ENCODE measurements around the gene DOHH. TPM values are rescaled to one million over a fixed set of nuclear protein-coding genes. Genes with fewer than 3 reads are reported as not detected.

The DOHH gene
- total and polyA plus RNA-seq, 2 experiments from 2014 or later: 15.0 to 20.4 TPM

DNA sequence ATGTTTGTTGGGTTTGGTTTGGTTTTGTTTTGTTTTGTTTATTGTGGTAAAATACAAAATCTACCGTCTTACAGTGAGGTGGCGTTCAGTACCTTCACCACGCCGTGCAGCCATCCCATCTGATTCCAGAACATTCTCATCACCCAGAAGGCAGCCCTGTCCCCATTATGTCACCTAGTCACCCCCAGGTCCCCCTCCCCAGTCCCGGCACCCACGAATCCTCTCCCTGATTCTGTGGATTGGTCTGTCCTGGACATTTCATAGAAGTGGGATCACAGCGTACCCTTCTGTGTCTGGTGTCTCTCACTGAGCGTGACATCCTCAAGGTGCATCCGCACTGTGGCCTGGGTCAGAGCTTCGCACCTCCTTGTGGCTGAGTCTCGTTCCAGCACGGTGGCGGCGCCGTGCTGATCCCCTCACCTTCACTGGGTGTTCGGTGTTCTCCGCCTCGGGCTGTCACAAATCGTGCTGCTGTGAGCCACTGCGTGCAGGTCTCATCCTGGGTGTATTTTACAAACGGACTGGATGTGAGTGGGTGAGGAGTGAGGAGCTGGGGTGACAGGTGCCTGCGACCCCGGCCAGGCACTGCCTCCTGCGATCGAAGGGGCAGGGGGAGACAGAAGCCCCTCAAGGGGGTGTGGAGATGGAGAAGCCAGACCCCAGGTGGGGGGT, 37.9 kb upstream of the DOHH start:
- H3K4me2 ChIP-seq (ENCODE audit: unreplicated experiment): no peak overlapping the region
- no peaks in the 10 kb centered on the region for H3K4me1 ChIP-seq (ENCODE audit: insufficient read depth)
- H3K9me3 ChIP-seq (ENCODE audit: low read depth): no peaks in the 10 kb centered on the region
- TF ChIP-seq EZH2phosphoT487 (IDR thresholded peaks at IDR 0.05; ENCODE audit: insufficient read depth, low read depth): no peak
- TF ChIP-seq EZH2 (IDR thresholded peaks at IDR 0.05; ENCODE audit: insufficient read depth, poor library complexity, severe bottlenecking): no peak
- H3K9me2 ChIP-seq (ENCODE audit: insufficient read depth): no peaks in the 10 kb centered on the region
- 88 to 93% methylated on average over 24 to 25 of the region's 25 CpGs for WGBS, 2 experiments (ENCODE audit: low coverage in 1 of 2, low lambda C conversion rate in 2 of 2, missing lambda C conversion rate in 2 of 2)
- H3K36me3 ChIP-seq (ENCODE audit: low read depth): no peaks in the 10 kb centered on the region; the same call in 1 of the 2 replicates
- no peak overlapping the region for H3K9ac ChIP-seq
- no peak for DNase-seq
- H3K79me2 ChIP-seq (ENCODE audit: insufficient read depth): no peaks in the 10 kb centered on the region
- H2AFZ ChIP-seq: no peak overlapping the region
- H3K27ac ChIP-seq: no peak overlapping the region
- H3F3A ChIP-seq (ENCODE audit: insufficient read depth): peaks cover 5% of the 10 kb centered on the region; the same call in 1 of the 2 replicates
- no peaks in the 10 kb centered on the region for H3K27me3 ChIP-seq (replicated peaks; ENCODE audit: insufficient read depth)
- no peaks in the 10 kb centered on the region for H4K20me1 ChIP-seq (ENCODE audit: insufficient read depth)
- no peak overlapping the region for H3K4me3 ChIP-seq
- in situ Hi-C loops (cut with MboI): loop anchor here (10.0 kb wide), 1 partner anchor 166 kb away; the partner anchor contains the start of genes PIP5K1C and TJP3

DNA sequence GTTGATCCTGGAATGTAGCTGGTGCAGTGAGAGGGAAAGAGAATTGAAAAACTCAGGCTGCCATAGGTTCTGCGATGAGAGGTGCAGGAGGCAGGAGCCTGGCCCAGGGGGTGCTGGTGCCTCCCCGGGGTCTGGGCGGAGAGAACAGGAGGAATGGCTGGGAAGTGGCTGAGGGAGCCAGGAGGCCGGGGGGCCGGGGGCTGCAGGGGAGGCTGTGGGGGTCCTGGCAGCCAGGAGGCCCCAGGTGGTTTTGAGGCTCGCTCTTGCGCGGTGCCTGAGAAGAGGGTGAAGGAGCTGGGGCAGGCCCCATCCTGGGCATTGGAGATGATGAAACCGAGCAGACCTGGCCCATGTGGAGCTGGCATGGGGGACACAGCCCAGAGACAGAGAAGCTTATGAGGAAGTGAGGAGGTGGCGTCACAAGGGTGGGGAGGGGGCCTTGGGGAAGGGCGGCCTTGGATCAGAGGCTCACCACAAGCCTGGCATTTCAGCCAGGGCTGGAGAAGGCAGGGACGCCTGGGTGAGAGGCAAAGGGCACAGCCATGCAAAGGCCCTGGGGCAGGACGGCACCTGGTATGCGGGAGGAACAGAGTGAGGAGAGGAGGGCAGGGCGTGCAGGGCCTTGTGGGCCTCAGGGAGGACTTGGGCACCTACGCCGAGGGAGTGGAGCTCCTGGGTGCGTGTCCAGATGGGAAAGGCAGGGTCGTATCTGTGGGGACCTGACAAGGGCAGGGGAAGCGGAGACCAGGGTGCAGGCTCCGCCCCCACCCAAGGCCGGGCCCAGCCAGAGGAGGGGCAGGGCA, 37.2 kb upstream of the DOHH start:
- H3K79me2 ChIP-seq (ENCODE audit: insufficient read depth): no peaks in the 10 kb centered on the region
- H3K9me3 ChIP-seq (ENCODE audit: low read depth): no peaks in the 10 kb centered on the region
- no peaks in the 10 kb centered on the region for H4K20me1 ChIP-seq (ENCODE audit: insufficient read depth)
- H3K9ac ChIP-seq: no peak overlapping the region
- WGBS, 2 experiments (ENCODE audit: low coverage in 1 of 2, low lambda C conversion rate in 2 of 2, missing lambda C conversion rate in 2 of 2): 90 to 92% methylated on average over 18 to 22 of the region's 22 CpGs
- no peak overlapping the region for H3K4me2 ChIP-seq (ENCODE audit: unreplicated experiment)
- no peak overlapping the region for H3K27ac ChIP-seq
- H3K4me3 ChIP-seq: no peak overlapping the region
- H3F3A ChIP-seq (ENCODE audit: insufficient read depth): peaks cover 5% of the 10 kb centered on the region; the same call in 1 of the 2 replicates
- no peak for DNase-seq
- TF ChIP-seq EZH2 (IDR thresholded peaks at IDR 0.05; ENCODE audit: insufficient read depth, poor library complexity, severe bottlenecking) (no peak), EZH2phosphoT487 (IDR thresholded peaks at IDR 0.05; ENCODE audit: insufficient read depth, low read depth) (no peak)
- H3K9me2 ChIP-seq (ENCODE audit: insufficient read depth): no peaks in the 10 kb centered on the region
- H3K27me3 ChIP-seq (replicated peaks; ENCODE audit: insufficient read depth): no peaks in the 10 kb centered on the region
- no peak overlapping the region for H2AFZ ChIP-seq
- no peaks in the 10 kb centered on the region for H3K4me1 ChIP-seq (ENCODE audit: insufficient read depth)
- H3K36me3 ChIP-seq (ENCODE audit: low read depth): no peaks in the 10 kb centered on the region; the same call in 1 of the 2 replicates
- in situ Hi-C loops (cut with MboI): loop anchor here (10.0 kb wide), 1 partner anchor 167 kb away; the partner anchor contains the start of genes PIP5K1C and TJP3

DNA sequence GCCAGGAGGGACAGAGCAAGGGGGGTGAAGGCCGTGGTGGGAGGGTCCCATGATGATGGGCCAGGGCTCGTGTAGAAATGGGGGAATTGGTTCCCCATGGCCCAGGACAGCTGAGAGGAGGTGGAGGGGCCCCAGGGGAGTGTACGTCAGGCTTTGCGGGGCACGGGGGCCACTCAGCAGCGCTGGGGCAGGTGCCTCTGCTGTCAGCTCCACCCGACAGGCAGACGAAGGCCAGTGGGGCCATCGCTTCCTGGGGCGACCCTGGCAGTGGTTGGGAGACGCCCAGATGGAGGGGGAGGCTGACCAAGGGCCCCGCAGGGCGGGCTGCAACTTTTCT, 36.6 kb upstream of the DOHH start:
- no peaks in the 10 kb centered on the region for H3K9me2 ChIP-seq (ENCODE audit: insufficient read depth)
- no peak overlapping the region for H2AFZ ChIP-seq
- no peak overlapping the region for H3K4me2 ChIP-seq (ENCODE audit: unreplicated experiment)
- no peak for DNase-seq
- TF ChIP-seq EZH2phosphoT487 (IDR thresholded peaks at IDR 0.05; ENCODE audit: insufficient read depth, low read depth) (no peak), EZH2 (IDR thresholded peaks at IDR 0.05; ENCODE audit: insufficient read depth, poor library complexity, severe bottlenecking) (no peak)
- peaks cover 3% of the 10 kb centered on the region; the same call in 1 of the 2 replicates for H3F3A ChIP-seq (ENCODE audit: insufficient read depth)
- H3K79me2 ChIP-seq (ENCODE audit: insufficient read depth): no peaks in the 10 kb centered on the region
- H3K4me1 ChIP-seq (ENCODE audit: insufficient read depth): no peaks in the 10 kb centered on the region
- H3K36me3 ChIP-seq (ENCODE audit: low read depth): no peaks in the 10 kb centered on the region; the same call in 1 of the 2 replicates
- no peaks in the 10 kb centered on the region for H4K20me1 ChIP-seq (ENCODE audit: insufficient read depth)
- in situ Hi-C loops (cut with MboI): loop anchor here (10.0 kb wide), 1 partner anchor 168 kb away; the partner anchor contains the start of genes PIP5K1C and TJP3
- no peaks in the 10 kb centered on the region for H3K27me3 ChIP-seq (replicated peaks; ENCODE audit: insufficient read depth)
- H3K4me3 ChIP-seq: no peak overlapping the region
- no peak overlapping the region for H3K9ac ChIP-seq
- no peak overlapping the region for H3K27ac ChIP-seq
- 87 to 92% methylated on average over 8 to 13 of the region's 13 CpGs for WGBS, 2 experiments (ENCODE audit: low coverage in 1 of 2, low lambda C conversion rate in 2 of 2, missing lambda C conversion rate in 2 of 2)
- no peaks in the 10 kb centered on the region for H3K9me3 ChIP-seq (ENCODE audit: low read depth)

DNA sequence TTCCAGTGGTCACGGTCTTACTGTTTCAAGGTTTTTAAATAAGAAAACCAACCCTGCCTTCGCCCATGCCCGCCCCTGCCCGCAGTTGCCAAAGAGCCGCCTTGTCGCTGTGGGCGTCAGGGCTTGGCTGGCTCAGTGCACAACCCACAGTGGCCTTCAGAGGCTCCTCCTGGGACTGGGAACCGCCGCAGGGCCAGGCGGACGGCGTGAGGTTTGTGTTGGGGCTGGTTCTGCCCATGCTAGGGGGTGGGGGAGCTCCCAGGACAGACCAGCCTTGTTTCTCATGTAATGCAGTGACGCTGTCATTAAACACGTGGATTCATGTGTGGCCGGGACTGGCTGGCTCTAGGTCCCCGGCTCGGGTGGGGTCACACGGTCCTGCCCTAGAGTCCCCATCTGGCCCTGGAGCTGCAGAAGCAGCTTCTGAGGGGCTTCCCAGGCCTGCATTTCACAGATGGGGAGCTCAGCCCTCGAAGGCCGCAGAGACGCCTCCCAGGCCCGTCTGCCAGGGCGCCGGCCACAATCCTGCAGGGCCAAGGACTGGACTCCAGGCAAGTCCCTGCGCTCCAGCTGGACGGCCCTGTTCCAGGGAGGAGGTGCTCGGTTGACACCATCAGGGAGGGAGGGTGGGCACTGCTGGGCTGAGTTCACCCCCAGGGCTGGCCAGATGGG, 36.1 kb upstream of the DOHH start:
- TF ChIP-seq EZH2 (IDR thresholded peaks at IDR 0.05; ENCODE audit: insufficient read depth, poor library complexity, severe bottlenecking) (no peak), EZH2phosphoT487 (IDR thresholded peaks at IDR 0.05; ENCODE audit: insufficient read depth, low read depth) (no peak)
- Histone ChIP-seq H4K20me1 (ENCODE audit: insufficient read depth) (no peaks in the 10 kb centered on the region), H3K27ac (no peak overlapping the region), H3F3A (ENCODE audit: insufficient read depth) (no peaks in the 10 kb centered on the region), H2AFZ (no peak overlapping the region), H3K4me2 (ENCODE audit: unreplicated experiment) (no peak overlapping the region), H3K9me3 (ENCODE audit: low read depth) (no peaks in the 10 kb centered on the region), H3K9me2 (ENCODE audit: insufficient read depth) (no peaks in the 10 kb centered on the region), H3K27me3 (replicated peaks; ENCODE audit: insufficient read depth) (no peaks in the 10 kb centered on the region), H3K79me2 (ENCODE audit: insufficient read depth) (no peaks in the 10 kb centered on the region), H3K4me3 (no peak overlapping the region), H3K4me1 (ENCODE audit: insufficient read depth) (no peaks in the 10 kb centered on the region), H3K9ac (no peak overlapping the region), H3K36me3 (ENCODE audit: low read depth) (no peaks in the 10 kb centered on the region; the same call in 1 of the 2 replicates)
- in situ Hi-C loops (cut with MboI): loop anchor here (10.0 kb wide), 1 partner anchor 168 kb away; the partner anchor contains the start of genes PIP5K1C and TJP3
- WGBS, 2 experiments (ENCODE audit: low coverage in 1 of 2, low lambda C conversion rate in 2 of 2, missing lambda C conversion rate in 2 of 2): 69 to 78% methylated on average over 25 to 26 of the region's 27 CpGs
- no peak for DNase-seq
